ENCODE results near the gene OR5B17.
A peak's percentile ranks its signal among the peaks of the same experiment; 100 is the strongest.
"Not testable (repeated sequence)": the region's sequence is repeated elsewhere in the genome, so short reads cannot be mapped to it uniquely, and the experiment has no call there.

The OR5B17 gene

GRCh38 chr11:58358969-58359368, at the start of gene OR5B17:
OR5B17 (minus strand) TSS chr11:58359069; CDS start chr11:58359069, 0 bp downstream.
- no peak for DNase-seq

GRCh38 chr11:58406774-58407173, 47.9 kb upstream of the OR5B17 start, which contains the start of gene OR5B3:
OR5B3 (minus strand) TSS chr11:58406874; CDS start chr11:58403409, 3,465 bp downstream.
- DNase-seq: no peak

- not testable (repeated sequence) for DNase-seq
Measured at GRCh38 chr11:58399622-58400021, 40.8 kb upstream of the OR5B17 start.

- DNase-seq: peak; percentile 16
Measured at GRCh38 chr11:58395581-58395980, 36.7 kb upstream of the OR5B17 start.

- peak; percentile 55 for DNase-seq
Measured at GRCh38 chr11:58394195-58394594, 35.3 kb upstream of the OR5B17 start.

DNA sequence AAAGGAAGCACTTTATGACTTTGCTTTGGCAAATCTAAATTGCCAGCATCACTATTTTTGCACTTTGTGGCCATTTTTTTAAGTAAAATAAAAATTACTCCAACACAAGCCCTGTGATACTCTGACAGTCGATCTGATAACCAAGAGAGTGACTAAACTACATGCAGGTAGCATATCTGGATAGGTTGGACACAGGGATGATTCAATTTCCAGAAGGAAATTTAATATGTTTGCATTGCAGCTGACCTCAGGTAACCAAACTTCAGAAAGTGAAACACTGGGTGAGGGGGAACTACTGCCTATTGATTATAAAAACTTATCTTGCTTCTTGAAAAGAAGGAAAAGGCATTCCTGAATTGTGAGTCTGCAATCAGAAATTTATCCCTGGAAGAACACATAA, 33.9 kb upstream of the OR5B17 start:
- DNase-seq: no peak

DNA sequence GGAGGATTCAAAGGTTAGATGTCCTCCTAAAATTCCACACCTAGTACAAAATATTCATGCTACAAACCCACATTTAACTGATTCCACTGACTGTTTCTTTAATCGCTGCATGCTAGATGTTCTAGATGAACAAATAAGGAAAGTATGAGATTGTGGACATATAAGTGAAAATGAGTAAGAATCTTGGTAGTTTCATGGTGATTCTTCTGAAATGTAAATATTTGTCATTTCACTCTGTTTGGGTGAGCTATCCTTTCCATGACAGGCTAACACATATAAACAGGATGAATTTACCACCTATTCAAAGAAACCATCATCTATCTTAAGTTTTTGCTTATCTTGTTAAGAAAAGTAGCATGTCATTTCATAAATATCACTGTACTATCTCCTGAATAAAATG, 33.0 kb upstream of the OR5B17 start:
- DNase-seq: no peak

- no peak for DNase-seq
Measured at GRCh38 chr11:58390551-58391063, 31.7 kb upstream of the OR5B17 start.

DNA sequence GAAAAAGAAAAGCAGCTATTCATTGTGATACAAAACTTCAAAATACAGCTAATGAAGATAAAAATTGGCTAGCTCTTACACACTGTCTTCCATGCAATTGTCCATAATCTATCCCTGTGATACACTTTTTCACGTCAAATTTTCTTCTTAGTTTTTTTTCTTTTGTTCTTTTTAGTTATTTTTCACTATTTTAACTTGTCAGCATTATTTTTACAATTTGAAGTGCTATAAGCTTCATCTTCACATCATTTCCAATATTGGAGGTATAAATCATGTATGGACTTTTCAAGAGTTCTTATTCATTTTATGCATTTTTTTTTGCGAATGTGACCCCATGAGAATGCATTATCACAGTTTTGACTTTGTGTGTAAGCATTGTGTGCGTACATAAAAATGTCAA, 4.1 kb downstream of the OR5B17 start:
- no peak for DNase-seq

DNA sequence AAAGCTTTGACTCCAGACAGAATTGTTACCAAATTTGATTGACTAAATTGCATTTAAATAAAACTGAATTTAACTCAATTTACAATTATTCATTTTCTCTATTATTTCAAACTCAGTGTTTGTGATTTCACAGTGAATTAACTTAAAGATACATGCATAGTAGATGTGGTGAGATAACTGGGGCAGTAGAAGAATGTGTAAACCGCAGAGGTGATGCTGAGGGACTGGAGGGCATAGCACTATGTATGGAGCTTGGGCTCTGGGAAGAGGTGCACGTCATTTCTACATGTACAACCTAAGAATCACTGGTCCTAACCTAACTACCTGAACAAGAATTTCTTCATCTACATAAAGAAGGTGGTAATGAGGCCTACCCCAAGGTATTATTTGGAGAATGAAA, 13.7 kb downstream of the OR5B17 start:
- DNase-seq: no peak

- DNase-seq: peak; percentile 67
Measured at GRCh38 chr11:58334708-58335107, 24.2 kb downstream of the OR5B17 start.

GRCh38 chr11:58330861-58331260, 28.0 kb downstream of the OR5B17 start:
- peak; percentile 38 for DNase-seq

DNA sequence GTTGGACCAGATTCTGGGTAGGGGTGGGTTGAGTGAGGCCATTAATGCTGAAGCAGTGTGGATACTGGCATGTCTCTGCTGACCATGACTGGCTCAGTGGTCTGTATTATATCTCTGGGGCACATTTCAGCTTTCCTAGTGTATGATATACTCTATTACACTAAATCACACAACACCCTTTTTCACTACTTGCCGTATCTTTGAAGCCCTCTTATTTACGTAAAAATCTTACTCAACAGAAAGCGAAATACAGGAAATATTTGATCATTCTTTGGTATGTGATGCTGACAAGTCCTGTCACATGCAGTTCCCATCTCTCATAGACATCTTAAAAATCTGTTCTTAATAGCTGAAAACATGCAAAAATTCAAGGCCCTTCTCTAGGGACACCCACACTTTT, 40.3 kb downstream of the OR5B17 start:
- DNase-seq: peak; percentile 33

DNA sequence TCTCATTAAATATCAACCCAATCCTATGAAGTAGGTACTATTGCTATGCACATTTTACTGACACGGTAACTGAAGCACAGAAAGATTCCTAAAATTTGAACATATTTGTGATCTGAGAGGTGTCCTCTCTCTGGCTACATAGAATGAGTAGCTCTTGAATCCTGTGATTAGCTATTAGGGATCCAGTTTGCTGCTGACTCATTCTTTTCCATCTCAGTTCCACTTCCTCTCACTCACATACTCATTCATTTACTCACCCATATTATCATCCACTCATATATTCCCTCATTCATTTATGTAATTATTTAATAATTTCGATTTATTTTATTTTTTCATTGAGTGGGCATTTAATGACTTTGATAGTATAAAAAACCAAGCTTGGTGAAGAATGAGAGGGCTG, 42.7 kb downstream of the OR5B17 start:
- peak; percentile 19 for DNase-seq
